Measurements from ENCODE around the gene PYDC2.

The PYDC2 gene

GRCh38 chr3:191420771-191421170, 40.2 kb upstream of the PYDC2 start:
- H3K4me3 ChIP-seq (ENCODE audit: low read depth, low read length, poor library complexity, severe bottlenecking): no peak overlapping the region
- H3K9me2 ChIP-seq (ENCODE audit: low read depth, low read length): no peaks in the 10 kb centered on the region
- H2AFZ ChIP-seq (ENCODE audit: low read length): no peak overlapping the region
- no peak overlapping the region for H3K27ac ChIP-seq (ENCODE audit: low read depth, low read length, poor library complexity, severe bottlenecking)
- H3K9me3 ChIP-seq (ENCODE audit: low read length): no peaks in the 10 kb centered on the region
- no peaks in the 10 kb centered on the region for H3F3A ChIP-seq (ENCODE audit: insufficient read depth, low read length)
- no peaks in the 10 kb centered on the region for H3K36me3 ChIP-seq (ENCODE audit: insufficient read depth, low read length)
- H3K79me2 ChIP-seq (ENCODE audit: insufficient read depth, low read length): no peaks in the 10 kb centered on the region
- H3K9ac ChIP-seq (ENCODE audit: low read length): no peak overlapping the region
- no peak for TF ChIP-seq CTCF (IDR thresholded peaks at IDR 0.05; ENCODE audit: low read length)
- no peak for TF ChIP-seq EZH2 (IDR thresholded peaks at IDR 0.05; ENCODE audit: borderline replicate concordance, low read length)
- no peak overlapping the region for H3K4me2 ChIP-seq (ENCODE audit: low read length)
- H4K20me1 ChIP-seq (ENCODE audit: insufficient read depth, low read length): no peaks in the 10 kb centered on the region
- no peaks in the 10 kb centered on the region for H3K4me1 ChIP-seq (ENCODE audit: insufficient read depth, low read length, severe bottlenecking)
- H3K27me3 ChIP-seq (ENCODE audit: insufficient read depth, low read length): no peaks in the 10 kb centered on the region

GRCh38 chr3:191424881-191425280, 36.1 kb upstream of the PYDC2 start:
- Histone ChIP-seq H3K4me1 (ENCODE audit: insufficient read depth, low read length, severe bottlenecking) (no peaks in the 10 kb centered on the region), H3K27ac (ENCODE audit: low read depth, low read length, poor library complexity, severe bottlenecking) (no peak overlapping the region), H3K9ac (ENCODE audit: low read length) (no peak overlapping the region)

GRCh38 chr3:191425322-191425734, 35.6 kb upstream of the PYDC2 start:
- H3K4me2 ChIP-seq (ENCODE audit: low read length): no peak overlapping the region
- no peaks in the 10 kb centered on the region for H3K9me3 ChIP-seq (ENCODE audit: low read length)
- no peaks in the 10 kb centered on the region for H3K79me2 ChIP-seq (ENCODE audit: insufficient read depth, low read length)
- H3K4me3 ChIP-seq (ENCODE audit: low read depth, low read length, poor library complexity, severe bottlenecking): no peak overlapping the region
- no peak overlapping the region for H3K27ac ChIP-seq (ENCODE audit: low read depth, low read length, poor library complexity, severe bottlenecking)
- no peaks in the 10 kb centered on the region for H3F3A ChIP-seq (ENCODE audit: insufficient read depth, low read length)
- H3K36me3 ChIP-seq (ENCODE audit: insufficient read depth, low read length): no peaks in the 10 kb centered on the region
- TF ChIP-seq EZH2 (IDR thresholded peaks at IDR 0.05; ENCODE audit: borderline replicate concordance, low read length): no peak
- TF ChIP-seq CTCF (IDR thresholded peaks at IDR 0.05; ENCODE audit: low read length): no peak
- no peak overlapping the region for H3K9ac ChIP-seq (ENCODE audit: low read length)
- no peaks in the 10 kb centered on the region for H3K27me3 ChIP-seq (ENCODE audit: insufficient read depth, low read length)
- no peaks in the 10 kb centered on the region for H4K20me1 ChIP-seq (ENCODE audit: insufficient read depth, low read length)
- no peak overlapping the region for H2AFZ ChIP-seq (ENCODE audit: low read length)
- no peaks in the 10 kb centered on the region for H3K4me1 ChIP-seq (ENCODE audit: insufficient read depth, low read length, severe bottlenecking)
- H3K9me2 ChIP-seq (ENCODE audit: low read depth, low read length): no peaks in the 10 kb centered on the region

More at GRCh38 chr3:191424881-191425280, 36.1 kb upstream of the PYDC2 start:
- Histone ChIP-seq H4K20me1 (ENCODE audit: insufficient read depth, low read length) (no peaks in the 10 kb centered on the region), H3K79me2 (ENCODE audit: insufficient read depth, low read length) (no peaks in the 10 kb centered on the region), H2AFZ (ENCODE audit: low read length) (no peak overlapping the region), H3K27me3 (ENCODE audit: insufficient read depth, low read length) (no peaks in the 10 kb centered on the region), H3K9me3 (ENCODE audit: low read length) (no peaks in the 10 kb centered on the region), H3F3A (ENCODE audit: insufficient read depth, low read length) (no peaks in the 10 kb centered on the region), H3K4me2 (ENCODE audit: low read length) (no peak overlapping the region), H3K9me2 (ENCODE audit: low read depth, low read length) (no peaks in the 10 kb centered on the region), H3K4me3 (ENCODE audit: low read depth, low read length, poor library complexity, severe bottlenecking) (no peak overlapping the region), H3K36me3 (ENCODE audit: insufficient read depth, low read length) (no peaks in the 10 kb centered on the region)
- TF ChIP-seq CTCF (IDR thresholded peaks at IDR 0.05; ENCODE audit: low read length) (no peak), EZH2 (IDR thresholded peaks at IDR 0.05; ENCODE audit: borderline replicate concordance, low read length) (no peak)

Data from OCI-LY1 (cell line).